Measurements from ENCODE around the gene APBA3.

DNA sequence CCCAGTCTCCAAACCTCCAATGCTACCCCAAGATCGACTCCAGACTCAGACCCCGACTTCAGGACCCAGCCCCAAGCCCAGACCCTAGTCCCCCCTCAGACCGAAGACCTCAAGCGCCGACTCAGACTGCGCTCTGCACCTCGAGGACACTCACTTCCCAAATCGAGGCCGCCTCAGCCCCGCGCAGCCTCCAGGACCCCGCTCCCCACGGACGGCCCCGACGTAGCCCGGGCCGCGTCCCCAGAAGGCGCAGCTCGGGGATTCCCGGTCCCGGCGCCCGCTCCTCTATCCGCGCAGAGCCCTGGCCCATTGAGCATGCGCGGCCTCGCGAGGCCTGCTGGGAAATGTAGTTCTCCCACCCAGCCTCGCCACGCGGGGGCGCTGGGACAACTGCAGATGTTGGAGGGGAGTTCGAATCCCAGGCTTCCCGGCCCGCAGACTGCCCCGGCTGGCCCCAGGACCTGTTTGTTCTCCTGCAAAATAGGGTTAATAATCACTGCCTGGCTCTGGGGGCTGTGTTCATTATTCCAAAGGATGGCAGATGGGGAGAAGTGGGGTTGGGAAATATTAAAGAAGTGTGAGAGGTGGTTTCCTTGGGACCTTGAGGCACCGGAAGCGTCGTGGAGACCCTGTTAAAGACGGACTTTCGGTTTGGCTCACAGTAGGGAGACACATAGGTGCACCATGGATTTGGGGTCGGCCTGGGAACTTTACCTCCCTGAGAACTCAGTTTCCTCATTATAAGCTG lies at the start of gene APBA3:
- no peak for TF ChIP-seq YY1 (IDR thresholded peaks at IDR 0.05; ENCODE audit: insufficient read depth, insufficient read length)
- TF ChIP-seq SUZ12 (IDR thresholded peaks at IDR 0.05; ENCODE audit: extremely low read depth, insufficient read depth, insufficient read length) = no peak
- TF ChIP-seq ZNF274 (IDR thresholded peaks at IDR 0.05; ENCODE audit: low read depth, low read length) = no peak

Data from NT2/D1 (cell line).